ENCODE measurements around the gene PPARA. TPM values are rescaled to one million over a fixed set of nuclear protein-coding genes. Genes with fewer than 3 reads are reported as not detected.
"Not testable (repeated sequence)": the region's sequence is repeated elsewhere in the genome, so short reads cannot be mapped to it uniquely, and the experiment has no call there.

The PPARA gene
- polyA plus RNA-seq, 3 donors = 23.3 to 39.7 (median 38.3) TPM

DNA sequence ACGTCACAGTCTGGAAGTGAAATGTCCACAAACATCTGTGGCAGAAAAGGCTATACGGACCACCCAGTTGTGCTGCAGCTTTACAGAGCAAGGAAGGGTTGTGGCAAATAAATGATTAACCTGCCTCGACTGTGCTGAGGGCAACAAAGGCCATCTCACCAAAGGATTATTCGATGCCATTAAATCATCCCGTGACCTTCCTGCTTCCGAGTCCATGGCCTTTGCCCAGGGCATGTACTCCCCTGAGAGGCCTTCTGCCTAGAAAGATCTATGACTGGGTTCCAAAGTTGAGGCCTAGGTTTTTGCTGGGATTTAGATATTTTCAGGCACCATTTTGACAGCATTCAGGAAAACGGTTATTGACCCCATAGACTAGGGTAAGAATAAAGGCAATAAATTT lies 90.6 kb downstream of the PPARA start:
- no peak for DNase-seq

DNA sequence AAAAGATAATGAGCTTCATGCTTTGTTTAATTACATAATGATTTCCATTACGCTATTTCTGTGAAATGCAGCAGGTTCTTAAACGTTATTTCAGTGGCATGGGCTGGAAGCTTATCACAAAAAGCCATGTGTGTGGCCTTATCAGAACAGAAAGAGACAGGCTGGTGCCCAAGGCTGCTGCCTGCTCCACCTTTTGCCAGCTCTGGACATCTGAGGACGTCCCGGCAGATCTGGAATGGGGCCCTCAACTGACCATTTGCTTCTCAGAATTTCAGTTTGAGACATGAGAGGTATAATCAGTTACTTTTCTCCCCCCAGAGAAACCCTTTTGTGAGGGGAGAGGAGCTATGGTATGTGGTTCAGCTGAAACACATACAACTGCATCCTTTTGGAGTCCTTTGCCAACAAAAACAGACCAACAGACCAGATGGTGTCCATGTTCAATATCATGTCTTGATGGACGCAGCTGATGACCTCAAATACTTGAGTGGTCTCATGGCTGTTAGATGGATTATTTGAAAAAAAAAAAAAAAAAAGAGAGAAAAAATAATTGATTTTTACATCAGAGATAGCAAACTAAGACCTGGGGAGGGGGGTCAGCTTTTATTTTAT lies 91.2 kb downstream of the PPARA start:
- DNase-seq = no peak

DNA sequence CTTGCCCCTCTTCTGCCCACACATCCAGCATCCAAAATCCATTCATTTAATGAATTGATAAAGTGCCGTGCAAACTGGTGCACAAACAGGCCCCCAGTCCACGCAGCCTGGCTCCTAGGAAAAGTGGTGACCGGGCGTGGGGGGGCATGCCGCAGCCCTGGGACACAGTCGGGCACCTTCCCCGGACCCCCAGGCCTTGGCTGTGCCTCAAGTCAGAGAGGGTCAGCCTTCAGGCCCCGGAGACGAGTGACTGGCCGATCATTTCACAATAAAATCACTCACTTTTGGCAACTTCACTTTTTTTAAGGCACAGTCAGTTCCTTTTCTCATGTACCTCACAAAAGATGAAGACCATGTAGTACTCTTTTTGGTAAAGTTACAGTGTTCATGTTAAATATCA lies 91.8 kb downstream of the PPARA start:
- no peak for DNase-seq

- DNase-seq = no peak
Measured at GRCh38 chr22:46244771-46245170, 94.4 kb downstream of the PPARA start.

GRCh38 chr22:46245511-46245910 lies 95.2 kb downstream of the PPARA start:
- DNase-seq = no peak

DNA sequence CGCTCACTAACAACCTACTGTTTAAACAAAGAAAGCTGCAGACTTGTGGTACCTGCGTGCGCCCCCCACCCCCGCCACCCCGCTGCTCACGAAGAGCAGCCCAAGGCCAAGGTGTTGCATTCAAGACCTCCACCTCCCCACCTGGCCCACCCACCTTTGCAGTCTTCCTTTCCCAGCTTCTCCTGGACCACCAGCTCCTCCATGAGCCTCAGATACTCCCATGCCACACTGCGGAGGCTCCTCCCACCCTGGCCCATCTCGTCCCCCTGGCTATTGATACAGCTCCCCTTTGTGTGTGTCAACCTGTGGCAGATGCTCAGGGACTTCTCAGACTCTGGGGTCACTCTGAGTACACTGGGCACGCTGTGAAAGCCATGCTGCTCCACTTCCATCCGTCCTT lies 95.9 kb downstream of the PPARA start:
- no peak for DNase-seq

GRCh38 chr22:46247443-46247975 lies 97.2 kb downstream of the PPARA start:
- DNase-seq = no peak

DNA sequence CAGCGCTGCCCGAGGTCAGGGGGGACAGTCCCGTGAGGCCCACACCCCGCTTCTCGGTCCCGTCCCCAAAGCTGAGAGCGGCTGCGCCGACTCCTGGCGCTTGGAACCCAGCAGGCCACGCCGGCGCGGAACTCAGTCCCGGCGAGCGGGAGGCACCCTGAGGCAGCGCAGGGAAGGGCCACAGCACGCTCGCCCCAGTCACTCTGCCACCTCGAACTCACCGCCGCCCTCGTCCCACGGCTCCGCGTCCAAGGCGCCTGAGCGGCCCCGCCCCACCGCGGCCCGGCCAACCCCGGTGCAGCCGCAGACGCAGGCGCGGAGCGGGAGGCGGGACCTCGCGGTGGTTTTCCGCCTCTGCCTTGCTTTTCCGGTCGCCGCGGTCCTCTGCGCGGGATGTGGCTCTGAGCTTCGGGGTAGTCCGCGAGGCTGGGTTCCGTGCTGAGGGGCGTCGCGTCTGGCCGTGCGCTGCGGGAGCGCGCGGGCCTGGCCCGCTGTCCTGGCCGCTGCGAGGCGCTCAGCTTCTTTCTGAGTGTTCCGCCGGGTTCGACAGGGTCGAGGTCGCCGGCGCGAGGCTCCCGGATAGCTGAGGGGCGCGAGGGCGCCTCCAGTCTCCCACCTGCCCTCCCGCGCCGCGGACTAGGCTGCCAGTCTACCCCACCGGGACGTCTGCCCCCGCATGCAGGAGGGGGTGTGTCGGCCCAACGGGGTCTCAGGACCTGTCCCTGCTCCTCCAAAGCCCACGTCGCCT lies 99.9 kb downstream of the PPARA start, which contains the start of gene CDPF1:
Gene CDPF1, minus strand, starts transcription at position 259 of the 748 bp plus-strand sequence. CDS start 2,009 bp downstream, outside the sequence.
- DNase-seq = peak; percentile 86

DNA sequence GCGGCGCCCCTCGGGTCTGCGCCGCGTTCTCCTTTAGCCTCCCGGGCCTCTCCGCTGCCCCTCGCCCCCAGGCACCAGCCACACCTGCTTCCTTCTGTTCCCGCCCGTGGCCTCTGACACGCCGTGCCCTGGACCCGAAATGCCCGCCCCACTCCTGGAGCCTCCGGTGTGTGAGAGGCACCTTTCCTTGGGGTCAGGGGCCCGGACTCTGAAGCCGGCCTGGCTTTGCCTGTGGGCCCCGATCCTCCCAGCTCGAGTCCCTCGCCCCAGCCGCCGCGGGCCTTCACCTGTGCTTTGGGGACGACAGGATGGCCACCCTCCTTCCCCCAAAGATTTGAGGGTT lies 100.4 kb downstream of the PPARA start:
- DNase-seq = no peak

DNA sequence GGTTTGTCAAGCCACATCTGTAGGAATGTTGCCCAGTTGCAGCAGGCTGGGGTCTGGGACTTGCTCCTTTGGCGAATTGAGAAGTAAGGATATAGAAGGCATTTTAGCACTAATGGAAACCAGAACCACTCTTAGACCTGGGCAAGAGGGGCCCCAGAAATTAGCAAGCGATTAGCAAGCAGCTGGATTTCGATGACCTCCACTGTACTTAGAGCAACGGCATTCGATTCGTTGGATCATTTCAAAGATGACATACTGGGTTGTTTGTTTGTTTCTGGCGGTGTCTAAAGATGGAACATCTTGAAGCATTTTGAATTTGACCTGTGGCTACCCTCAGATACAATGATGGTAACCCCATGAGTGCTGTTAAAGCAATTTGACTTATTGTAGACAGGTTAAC lies 100.9 kb downstream of the PPARA start:
- DNase-seq = no peak

DNA sequence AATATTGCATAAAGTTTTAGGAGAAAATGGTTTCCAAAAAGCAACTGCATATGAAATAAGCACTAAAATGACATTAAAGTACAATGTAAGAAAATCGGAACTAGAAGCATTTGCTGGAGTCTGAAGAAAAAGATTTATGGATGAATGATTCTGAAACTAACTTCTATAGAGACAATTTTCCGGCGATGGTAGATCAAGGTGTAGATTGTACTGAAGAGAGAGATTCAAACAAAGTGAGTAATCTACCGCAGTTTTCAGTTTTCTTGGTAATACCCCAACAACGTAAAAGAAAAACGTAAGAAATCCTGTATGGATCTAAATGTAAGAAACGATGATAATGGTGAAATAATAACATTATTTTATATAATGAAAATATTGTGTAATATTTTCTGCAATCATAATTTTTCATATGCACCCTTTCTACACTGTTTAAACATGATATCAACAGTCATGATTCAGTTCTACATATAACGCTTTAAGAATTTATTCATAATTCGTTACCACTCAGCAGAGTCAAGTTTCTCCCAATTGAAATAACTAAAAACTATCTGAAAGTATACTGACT lies 101.6 kb downstream of the PPARA start:
- no peak for DNase-seq

- no peak for DNase-seq
Measured at GRCh38 chr22:46256358-46256958, 106.1 kb downstream of the PPARA start.

GRCh38 chr22:46259374-46259773 lies 109.0 kb downstream of the PPARA start:
- DNase-seq = no peak

DNA sequence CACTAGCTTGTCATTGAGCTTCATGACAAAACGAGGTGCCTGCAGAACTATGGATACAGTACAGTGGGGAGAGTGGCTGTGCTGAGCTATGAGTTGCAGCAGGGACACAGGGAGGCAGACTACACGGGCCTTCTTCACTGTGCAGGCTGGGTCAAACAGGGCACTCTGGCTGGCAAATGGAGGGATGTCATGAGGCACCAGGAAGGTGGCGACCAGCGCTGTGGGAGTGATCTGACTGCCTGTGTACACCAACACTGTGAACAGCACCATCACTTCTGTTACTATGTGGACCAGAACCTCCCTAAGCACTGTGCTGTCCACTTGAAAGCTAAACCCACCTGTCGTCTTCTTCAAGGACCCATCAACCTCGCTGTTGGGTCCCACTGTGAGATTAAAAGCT lies 109.7 kb downstream of the PPARA start:
- no peak for DNase-seq

GRCh38 chr22:46262449-46263215 lies 112.3 kb downstream of the PPARA start:
- DNase-seq = peak; percentile 49

DNA sequence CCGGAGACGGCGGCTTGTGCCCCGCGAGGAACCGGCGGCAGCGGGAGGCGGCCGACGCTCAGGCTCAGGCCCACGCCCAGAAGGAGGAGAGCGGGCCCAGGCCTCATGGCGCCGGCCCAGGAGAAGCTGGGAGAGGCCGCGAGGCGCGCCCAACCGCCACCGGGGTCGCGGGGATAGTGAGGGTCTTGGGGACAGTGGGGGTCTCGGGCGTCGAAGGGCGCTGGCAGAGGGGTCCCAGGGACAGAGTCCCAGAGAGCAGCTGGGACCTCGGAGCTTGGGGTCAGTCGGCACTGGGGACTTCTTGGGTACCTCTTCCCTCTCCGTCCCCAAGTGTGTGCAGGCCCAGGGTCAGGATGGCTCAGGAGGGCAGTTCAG lies 112.9 kb downstream of the PPARA start, which contains the start of gene PKDREJ:
Gene PKDREJ, minus strand, starts transcription at position 128 of the 375 bp plus-strand sequence. Its CDS starts 21 bp downstream, at position 107.
- no peak for DNase-seq

DNA sequence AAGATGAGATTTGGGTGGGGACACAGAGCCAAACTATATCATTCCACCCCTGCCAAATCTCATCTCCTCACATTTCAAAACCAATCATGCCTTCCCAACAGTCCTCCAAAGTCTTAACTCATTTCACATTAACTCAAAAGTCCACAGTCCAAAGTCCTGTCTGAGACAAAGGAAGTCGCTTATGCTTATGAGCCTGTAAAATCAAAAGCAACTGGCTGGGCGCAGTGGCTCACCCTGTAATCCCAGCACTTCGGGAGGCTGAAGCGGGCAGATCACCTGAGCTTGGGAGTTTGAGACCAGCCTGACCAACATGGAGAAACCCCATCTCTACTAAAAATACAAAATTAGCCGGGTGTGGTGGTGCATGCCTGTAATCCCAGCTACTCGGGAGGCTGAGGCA lies 114.2 kb downstream of the PPARA start:
- DNase-seq = not testable (repeated sequence)

DNA sequence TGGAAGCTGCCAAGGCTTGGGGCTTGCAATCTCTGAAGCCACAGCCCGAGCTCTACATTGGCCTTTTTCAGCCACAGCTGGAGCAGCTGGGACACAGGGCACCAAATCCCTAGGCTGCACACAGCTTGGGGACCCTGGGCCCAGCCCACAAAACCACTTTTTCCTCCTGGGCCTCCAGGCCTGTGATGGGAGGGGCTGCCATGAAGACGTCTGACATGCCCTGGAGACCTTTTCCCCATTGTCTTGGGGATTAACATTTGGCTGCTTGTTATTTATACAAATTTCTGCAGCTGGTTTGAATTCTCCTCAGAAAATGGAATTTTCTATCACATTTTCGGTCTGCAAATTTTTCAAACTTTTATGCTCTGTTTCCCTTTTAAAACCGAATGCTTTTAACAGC lies 115.3 kb downstream of the PPARA start:
- DNase-seq = not testable (repeated sequence)

- peak; percentile 88 for DNase-seq
Measured at GRCh38 chr22:46267431-46268279, 117.3 kb downstream of the PPARA start, which contains the start of gene TTC38. TSS of gene TTC38 (plus strand) at chr22:46268008. CDS start at chr22:46268040, 32 bp downstream.

DNA sequence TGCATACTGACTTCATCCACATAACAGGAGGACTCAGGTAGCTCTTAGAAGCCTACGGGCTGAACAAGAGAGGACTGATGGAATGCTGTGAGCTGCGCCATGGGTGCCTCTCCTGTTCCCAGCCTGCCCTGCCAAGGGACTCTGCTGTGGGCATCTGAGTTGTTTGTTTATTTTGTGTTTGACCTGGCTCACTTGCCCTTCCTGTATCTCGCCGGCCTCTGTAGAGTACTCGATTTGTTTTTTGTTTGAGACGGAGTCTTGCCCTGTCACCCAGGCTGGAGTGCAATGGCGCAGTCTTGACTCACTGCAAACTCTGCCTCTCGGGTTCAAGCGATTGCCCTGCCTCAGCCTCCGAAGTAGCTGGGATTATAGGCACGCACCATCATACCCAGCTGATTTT lies 119.2 kb downstream of the PPARA start:
- no peak for DNase-seq

DNA sequence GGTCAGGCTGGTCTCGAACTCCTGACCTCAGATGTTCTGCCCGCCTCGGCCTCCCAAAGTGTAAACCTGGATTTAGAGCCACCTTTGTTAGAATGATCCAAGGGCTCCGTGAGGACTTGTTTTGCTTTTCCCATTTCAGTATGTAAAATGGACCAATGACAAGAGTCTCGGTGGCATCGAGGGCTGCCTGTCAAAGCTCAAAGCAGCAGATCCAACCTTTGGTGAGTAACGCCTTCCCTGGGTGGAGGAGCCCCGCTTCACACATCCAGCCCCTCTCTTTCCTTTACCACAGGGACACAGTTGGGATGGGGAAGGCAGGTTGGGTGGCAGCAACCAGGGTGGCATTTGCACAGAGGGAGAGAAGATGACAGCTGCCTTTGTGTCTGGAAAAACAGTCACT lies 121.9 kb downstream of the PPARA start:
- no peak for DNase-seq

Measured in renal pelvis (tissue), 4 donors.